ENCODE measurements around the gene PDE8A.

GRCh38 chr15:85028416-85028815 lies 46.8 kb downstream of the PDE8A start:
- TF ChIP-seq CTCF (IDR thresholded peaks at IDR 0.05) = no peak
- TF ChIP-seq POLR2A (IDR thresholded peaks at IDR 0.05) = no peak
